Measurements from ENCODE around the gene OR8B4. TPM values are rescaled to one million over a fixed set of nuclear protein-coding genes. Genes with fewer than 3 reads are reported as not detected.
"Not testable (repeated sequence)": the region's sequence is repeated elsewhere in the genome, so short reads cannot be mapped to it uniquely, and the experiment has no call there.

The OR8B4 gene
- total RNA-seq, 4 donors from 2014 or later: not detected

DNA sequence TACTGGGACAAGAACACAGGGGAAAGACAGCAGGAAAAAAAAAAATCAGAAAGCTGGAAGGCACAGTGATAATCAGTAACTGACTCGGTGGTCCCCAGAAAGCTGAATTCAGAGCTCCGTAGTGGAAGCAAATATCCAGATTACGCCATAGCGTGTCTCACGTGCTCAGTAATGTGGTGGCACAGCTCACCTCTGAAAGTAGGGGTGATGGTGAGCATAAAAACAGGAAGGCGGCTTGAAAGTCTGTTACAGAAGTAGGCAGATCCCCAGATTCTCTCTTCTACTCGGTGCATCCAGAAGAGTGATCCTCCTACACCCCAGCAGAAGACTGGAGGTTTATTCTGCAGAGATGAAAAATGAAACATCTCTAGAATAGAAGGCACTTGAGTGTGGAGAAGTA is 14.8 kb downstream of the OR8B4 start:
- Histone ChIP-seq H3K4me3 (no peak overlapping the region), H3K36me3 (no peaks in the 10 kb centered on the region), H3K4me1 (no peaks in the 10 kb centered on the region), H3K27ac (no peak overlapping the region), H3K9me3 (no peaks in the 10 kb centered on the region), H3K27me3 (no peaks in the 10 kb centered on the region)
- DNase-seq: no peak
- TF ChIP-seq CTCF (IDR thresholded peaks at IDR 0.05) (no peak), POLR2A (IDR thresholded peaks at IDR 0.05) (no peak)

DNA sequence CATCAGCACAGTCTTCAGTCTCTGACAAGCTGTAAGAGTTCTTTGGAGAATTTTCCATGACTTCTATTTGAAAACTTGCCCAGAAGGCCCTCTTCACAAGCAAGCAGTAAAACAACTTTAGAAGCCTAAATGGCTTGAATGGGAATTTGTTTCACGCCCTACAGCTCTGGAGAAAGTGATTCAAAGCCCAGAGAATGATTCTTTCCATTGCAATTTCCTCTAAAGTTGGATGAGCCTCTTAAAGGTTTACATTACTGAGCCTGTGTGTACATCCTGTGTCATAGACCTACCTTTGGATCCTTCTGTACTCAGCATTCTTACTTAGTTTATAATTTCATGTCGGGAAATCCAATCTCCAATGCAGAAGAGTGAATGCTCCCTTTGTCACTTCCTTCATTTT is 19.1 kb downstream of the OR8B4 start:
- Histone ChIP-seq H3K4me3 (no peak overlapping the region), H3K27me3 (no peaks in the 10 kb centered on the region), H3K27ac (no peak overlapping the region), H3K4me1 (no peaks in the 10 kb centered on the region), H3K9me3 (no peaks in the 10 kb centered on the region), H3K36me3 (no peaks in the 10 kb centered on the region)
- no peak for DNase-seq
- TF ChIP-seq POLR2A (IDR thresholded peaks at IDR 0.05) (no peak), CTCF (IDR thresholded peaks at IDR 0.05) (no peak)

- not testable (repeated sequence) for H3K4me3 ChIP-seq, H3K36me3 ChIP-seq, H3K27ac ChIP-seq, H3K27me3 ChIP-seq, H3K9me3 ChIP-seq, DNase-seq, H3K4me1 ChIP-seq
Measured at GRCh38 chr11:124403186-124403585, 21.5 kb downstream of the OR8B4 start.

GRCh38 chr11:124402326-124402922 is 22.2 kb downstream of the OR8B4 start:
- Histone ChIP-seq H3K4me1 (no peaks in the 10 kb centered on the region), H3K9me3 (no peaks in the 10 kb centered on the region), H3K27me3 (no peaks in the 10 kb centered on the region), H3K36me3 (no peaks in the 10 kb centered on the region), H3K27ac (no peak overlapping the region), H3K4me3 (no peak overlapping the region)
- no peak for TF ChIP-seq POLR2A (IDR thresholded peaks at IDR 0.05)
- TF ChIP-seq CTCF (IDR thresholded peaks at IDR 0.05): peak in 5 of 6 experiments; percentile 16 to 61 (median 53)
- peak in 2 of 3 donors; percentile 28 to 80 for DNase-seq

DNA sequence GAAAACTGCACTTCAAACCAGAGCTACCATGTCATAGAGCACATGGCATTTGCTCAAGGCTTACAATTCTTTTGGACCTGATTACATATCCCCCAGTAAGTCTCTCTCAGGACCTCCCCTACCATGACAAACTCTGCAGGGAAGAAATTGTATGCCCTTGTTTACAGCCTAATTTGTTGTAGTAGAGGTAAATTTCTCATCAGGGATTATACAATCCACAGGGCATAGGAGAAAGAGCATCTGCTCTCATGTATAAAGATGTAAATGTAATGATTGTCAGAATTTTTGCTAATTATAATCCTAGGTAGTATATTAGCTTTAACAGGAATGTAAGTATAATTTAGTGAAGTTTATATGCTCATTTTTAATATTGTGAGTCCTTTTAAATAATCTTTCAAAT is 25.7 kb downstream of the OR8B4 start, which contains the start of gene OR8B3:
Gene OR8B3 (minus strand): TSS at position 101 of the 400 bp plus-strand sequence. CDS start 1,673 bp downstream, outside the sequence.
- Histone ChIP-seq H3K27ac (no peak within 1 kb of the TSS), H3K9me3 (no peaks in the 10 kb centered on the region), H3K4me1 (no peaks in the 10 kb centered on the region), H3K36me3 (no peaks in the 10 kb centered on the region), H3K27me3 (no peaks in the 10 kb centered on the region), H3K4me3 (no peak within 1 kb of the TSS)
- DNase-seq: no peak
- TF ChIP-seq CTCF (IDR thresholded peaks at IDR 0.05) (no peak), POLR2A (IDR thresholded peaks at IDR 0.05) (no peak)

GRCh38 chr11:124396847-124397246 is 27.8 kb downstream of the OR8B4 start:
- not testable (repeated sequence) for DNase-seq, H3K27me3 ChIP-seq, H3K9me3 ChIP-seq, H3K4me3 ChIP-seq, H3K4me1 ChIP-seq, H3K36me3 ChIP-seq, H3K27ac ChIP-seq

DNA sequence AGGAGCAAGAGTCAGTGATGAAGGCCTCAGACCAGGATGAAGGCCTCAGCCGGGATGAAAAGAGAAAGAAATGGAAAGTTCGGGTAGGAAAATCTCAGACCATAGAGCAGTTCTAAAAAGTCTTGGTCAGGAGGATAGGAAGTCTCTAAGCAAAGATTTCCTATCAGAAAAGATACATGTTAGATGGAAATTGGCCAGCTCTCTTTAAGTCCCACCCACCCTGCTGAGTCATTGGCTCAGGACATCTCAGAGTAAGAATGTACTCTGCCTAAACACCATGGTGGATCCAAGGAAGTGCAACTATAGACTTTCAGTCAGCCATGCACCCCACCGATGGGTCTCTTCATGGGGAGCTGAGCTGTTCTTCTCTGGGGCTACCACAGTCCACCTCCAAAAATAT is 30.3 kb downstream of the OR8B4 start:
- Histone ChIP-seq H3K36me3 (no peaks in the 10 kb centered on the region), H3K27ac (no peak overlapping the region), H3K4me1 (no peaks in the 10 kb centered on the region), H3K9me3 (no peaks in the 10 kb centered on the region), H3K4me3 (no peak overlapping the region), H3K27me3 (no peaks in the 10 kb centered on the region)
- TF ChIP-seq POLR2A (IDR thresholded peaks at IDR 0.05): no peak
- TF ChIP-seq CTCF (IDR thresholded peaks at IDR 0.05): no peak
- DNase-seq: no peak

Data from Peyer's patch (tissue), 4 donors.